ENCODE results near the gene ITFG2.
"Not testable (repeated sequence)": the region's sequence is repeated elsewhere in the genome, so short reads cannot be mapped to it uniquely, and the experiment has no call there.

ITFG2 gene

DNA sequence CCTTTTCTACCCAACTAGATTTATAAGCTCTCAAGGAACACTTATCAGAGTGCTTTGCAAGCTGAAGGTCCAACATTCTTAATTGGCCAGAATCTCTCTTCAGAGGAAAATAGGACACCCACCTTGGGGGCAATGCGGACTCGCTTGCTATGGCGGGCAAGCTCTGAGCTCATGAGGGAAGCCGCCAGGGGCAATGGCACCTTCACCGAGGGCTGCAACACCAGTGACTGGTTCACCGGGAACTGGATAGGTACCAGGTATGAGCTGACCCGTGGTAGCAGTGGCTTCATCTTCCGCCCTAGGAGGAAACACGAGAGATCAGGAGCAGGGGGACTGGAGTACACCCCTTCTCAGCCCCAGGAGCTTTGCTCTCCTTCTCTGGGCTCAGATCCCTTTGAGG is 51.7 kb downstream of the ITFG2 start:
- no peak for DNase-seq

DNA sequence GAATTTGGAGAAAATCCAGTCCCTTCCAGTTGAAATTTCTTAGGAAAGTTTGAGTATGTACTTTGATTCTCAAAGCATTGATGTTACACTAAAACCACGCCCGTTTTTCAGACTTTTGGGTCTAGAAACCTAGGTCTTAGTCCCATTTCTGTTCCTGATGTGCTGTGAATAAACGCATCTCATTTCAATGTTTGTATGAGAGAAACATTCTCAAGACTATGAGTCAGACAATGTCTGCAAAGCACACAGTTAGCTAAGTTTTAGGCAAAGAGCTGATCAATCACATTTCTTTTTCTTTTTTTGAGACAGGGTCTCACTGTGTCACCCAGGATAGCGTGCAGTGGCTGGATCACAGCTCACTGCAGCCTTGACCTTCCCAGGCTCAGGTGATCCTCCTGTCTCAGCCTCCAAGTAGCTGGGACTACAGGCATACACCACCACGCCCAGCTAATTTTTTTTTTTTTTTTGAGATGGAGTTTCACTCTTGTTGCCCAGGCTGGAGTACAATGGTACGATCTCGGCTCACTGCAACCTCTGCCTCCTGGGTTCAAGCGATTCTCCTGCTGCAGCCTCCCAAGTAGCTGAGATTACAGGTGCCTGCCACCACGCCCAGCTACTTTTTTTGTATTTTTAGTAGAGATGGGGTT is 56.6 kb downstream of the ITFG2 start:
- not testable (repeated sequence) for DNase-seq
